ENCODE results near the gene CD274.
"Not testable (repeated sequence)": the region's sequence is repeated elsewhere in the genome, so short reads cannot be mapped to it uniquely, and the experiment has no call there.

DNA sequence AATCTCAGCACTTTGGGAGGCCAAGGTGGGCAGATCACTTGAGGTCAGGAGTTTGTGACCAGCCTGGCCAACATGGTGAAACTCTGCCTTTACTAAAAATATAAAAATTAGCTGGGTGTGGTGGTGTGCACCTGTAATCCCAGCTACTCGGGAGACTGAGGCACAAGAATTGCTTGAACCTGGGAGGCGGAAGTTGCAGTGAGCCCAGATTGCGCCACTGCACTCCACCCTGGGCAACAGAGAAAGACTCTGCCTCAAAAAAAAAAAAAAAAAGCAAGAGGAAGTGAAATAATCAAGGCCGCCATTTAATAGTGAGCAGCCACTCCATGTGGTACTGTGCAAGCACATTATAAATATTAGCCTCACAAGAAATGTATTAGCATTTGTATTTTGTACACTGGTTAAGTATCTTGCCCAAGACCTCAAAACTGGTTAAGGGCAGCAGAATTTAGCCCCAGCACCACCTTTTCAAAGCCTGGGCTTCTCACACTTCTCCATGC is 14.5 kb downstream of the CD274 start:
- TF ChIP-seq EZH2phosphoT487 (IDR thresholded peaks at IDR 0.05; ENCODE audit: borderline replicate concordance): not testable (repeated sequence)
- TF ChIP-seq, protein P1, sequence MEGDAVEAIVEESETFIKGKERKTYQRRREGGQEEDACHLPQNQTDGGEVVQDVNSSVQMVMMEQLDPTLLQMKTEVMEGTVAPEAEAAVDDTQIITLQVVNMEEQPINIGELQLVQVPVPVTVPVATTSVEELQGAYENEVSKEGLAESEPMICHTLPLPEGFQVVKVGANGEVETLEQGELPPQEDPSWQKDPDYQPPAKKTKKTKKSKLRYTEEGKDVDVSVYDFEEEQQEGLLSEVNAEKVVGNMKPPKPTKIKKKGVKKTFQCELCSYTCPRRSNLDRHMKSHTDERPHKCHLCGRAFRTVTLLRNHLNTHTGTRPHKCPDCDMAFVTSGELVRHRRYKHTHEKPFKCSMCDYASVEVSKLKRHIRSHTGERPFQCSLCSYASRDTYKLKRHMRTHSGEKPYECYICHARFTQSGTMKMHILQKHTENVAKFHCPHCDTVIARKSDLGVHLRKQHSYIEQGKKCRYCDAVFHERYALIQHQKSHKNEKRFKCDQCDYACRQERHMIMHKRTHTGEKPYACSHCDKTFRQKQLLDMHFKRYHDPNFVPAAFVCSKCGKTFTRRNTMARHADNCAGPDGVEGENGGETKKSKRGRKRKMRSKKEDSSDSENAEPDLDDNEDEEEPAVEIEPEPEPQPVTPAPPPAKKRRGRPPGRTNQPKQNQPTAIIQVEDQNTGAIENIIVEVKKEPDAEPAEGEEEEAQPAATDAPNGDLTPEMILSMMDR (conservative IDR thresholded peaks at IDR 0.05; ENCODE audit: low read length): not testable (repeated sequence)
